Activated B cell treated with CpG ODN at 0.5 μM for 24 hours (primary cell): Measurements from ENCODE around the gene CLP1. TPM values are rescaled to one million over a fixed set of nuclear protein-coding genes. Genes with fewer than 3 reads are reported as not detected.

Experiments used
- ATAC-seq: fragments of 200-7000 bp; cut with Tn5 transposase; one replicate; pipeline ENCODE4 v1.10.0; 2021; ENCODE audit warnings: low read depth, mild to moderate bottlenecking, moderate library complexity
- CTCF ChIA-PET: fragments of 350-600 bp; sonication (Branson Sonifier 250); formaldehyde crosslinking; loops from one replicate; lab custom pipeline; 2021; ENCODE audit warnings: antibody characterized with exemption; lab: Charles Lee
- POLR2A ChIA-PET: fragments of 350-600 bp; sonication (Branson Sonifier 250); formaldehyde crosslinking; loops from one replicate; lab custom pipeline; 2021; ENCODE audit warnings: antibody characterized with exemption; lab: Charles Lee
- DNase-seq: peaks from one replicate; pipeline ENCODE4 v3.0.0; 2022
- H3K27ac Mint-ChIP-seq: one replicate; pipeline ENCODE4 v1.8.0; 2020; ENCODE audit warnings: mixed read lengths
- H3K27me3 Mint-ChIP-seq: one replicate; pipeline ENCODE4 v1.8.0; 2021; ENCODE audit warnings: mixed read lengths
- H3K36me3 Mint-ChIP-seq: one replicate; pipeline ENCODE4 v1.8.0; 2021; ENCODE audit warnings: low read depth, mixed read lengths
- H3K4me1 Mint-ChIP-seq: one replicate; pipeline ENCODE4 v1.8.0; 2021; ENCODE audit warnings: mixed read lengths
- H3K4me3 Mint-ChIP-seq: one replicate; pipeline ENCODE4 v1.8.0; 2020; ENCODE audit warnings: mild to moderate bottlenecking, mixed read lengths
- H3K9me3 Mint-ChIP-seq: one replicate; pipeline ENCODE4 v1.8.0; 2020; ENCODE audit warnings: mixed read lengths
- CTCF ChIP-seq: fragments of 200-600 bp; IDR thresholded peaks from one replicate; pipeline ENCODE4 v1.8.0; 2022; ENCODE audit warnings: antibody characterized with exemption, mild to moderate bottlenecking
- intact Hi-C: fragments of 100-400 bp; cut with micrococcal nuclease; formaldehyde crosslinking; loops from one replicate; pipeline ENCODE4 v1.15.1; 2024
- total RNA-seq: library from RNA; stranded (reverse); gene quantifications from 2 replicates; pipeline ENCODE4 v1.2.3, GENCODE V29; 2022

CLP1 gene
- total RNA-seq, 1 donor from 2014 or later = 20.4 TPM

- H3K4me1 Mint-ChIP-seq = peaks cover 23% of the 10 kb centered on the region
- no peak for ATAC-seq
Observed at GRCh38 chr11:57656885-57657193, 723 bp upstream of the CLP1 start.

GRCh38 chr11:57658023-57658361, 430 bp downstream of the CLP1 start:
- Mint-ChIP-seq H3K4me1 (peaks cover 27% of the 10 kb centered on the region), H3K27ac (peak overlapping the region; percentile 94), H3K9me3 (no peaks in the 10 kb centered on the region), H3K36me3 (peaks cover 44% of the 10 kb centered on the region), H3K4me3 (peak overlapping the region; percentile 99), H3K27me3 (no peaks in the 10 kb centered on the region)
- ChIA-PET CTCF (interaction anchor here (0.7 to 1.0 kb wide), 2 partner anchors 9 to 142 kb away, joined by 3 to 5 read pairs; no protein-coding TSS in a partner anchor), POLR2A (interaction anchor here (0.8 to 2.8 kb wide), 5 partner anchors 9 to 323 kb away, joined by 4 to 14 read pairs (median 4); partner anchors contain the start of genes MED19, SELENOH, SSRP1 and TMX2)
- ATAC-seq = peak; percentile 4
- no peak for DNase-seq
- intact Hi-C loops = no loop called here
- TF ChIP-seq CTCF = no peak

More at GRCh38 chr11:57656885-57657193, 723 bp upstream of the CLP1 start:
- H3K9me3 Mint-ChIP-seq = no peaks in the 10 kb centered on the region
- intact Hi-C loops = loop anchor here (1.0 to 2.0 kb wide), 8 partner anchors 10 to 921 kb away; partner anchors contain the start of genes MED19, SLC43A3, SSRP1 and TIMM10
- ChIA-PET POLR2A (interaction anchor here (0.6 to 2.8 kb wide), 6 partner anchors 10 to 1506 kb away, joined by 3 to 14 read pairs (median 3); partner anchors contain the start of genes SSRP1 and TIMM10), CTCF (interaction anchor here (0.7 to 0.8 kb wide), 2 partner anchors 12 to 199 kb away, joined by 3 read pairs; no protein-coding TSS in a partner anchor)
- no peaks in the 10 kb centered on the region for H3K27me3 Mint-ChIP-seq
- TF ChIP-seq CTCF = no peak
- peak overlapping the region; percentile 99 for H3K4me3 Mint-ChIP-seq
- DNase-seq = no peak
- peak overlapping the region; percentile 94 for H3K27ac Mint-ChIP-seq
- H3K36me3 Mint-ChIP-seq = peaks cover 35% of the 10 kb centered on the region

- H3K4me1 Mint-ChIP-seq = peaks cover 27% of the 10 kb centered on the region
- H3K4me3 Mint-ChIP-seq = no peak overlapping the region
- TF ChIP-seq CTCF = no peak
- DNase-seq (no peak), ATAC-seq (no peak)
- POLR2A ChIA-PET = no interaction called here
- H3K27me3 Mint-ChIP-seq = no peaks in the 10 kb centered on the region
- CTCF ChIA-PET = interaction anchor here (1.4 kb wide), 1 partner anchor 21 kb away, joined by 3 read pairs; no protein-coding TSS in a partner anchor
- no peaks in the 10 kb centered on the region for H3K9me3 Mint-ChIP-seq
- H3K27ac Mint-ChIP-seq = no peak overlapping the region
- intact Hi-C loops = loop anchor here (10.0 kb wide), 1 partner anchor 1895 kb away; no protein-coding TSS in a partner anchor
- H3K36me3 Mint-ChIP-seq = peaks cover 44% of the 10 kb centered on the region
Observed at GRCh38 chr11:57659669-57660068, 2.1 kb downstream of the CLP1 start.

- ChIA-PET CTCF (interaction anchor here (0.7 to 1.3 kb wide), 2 partner anchors 15 to 849 kb away, joined by 3 read pairs; no protein-coding TSS in a partner anchor), POLR2A (no interaction called here)
- Mint-ChIP-seq H3K27ac (no peak overlapping the region), H3K4me3 (no peak overlapping the region), H3K4me1 (peaks cover 32% of the 10 kb centered on the region), H3K36me3 (peaks cover 48% of the 10 kb centered on the region), H3K27me3 (no peaks in the 10 kb centered on the region), H3K9me3 (no peaks in the 10 kb centered on the region)
- ATAC-seq (no peak), DNase-seq (no peak)
- no peak for TF ChIP-seq CTCF
- intact Hi-C loops = loop anchor here (10.0 kb wide), 1 partner anchor 1892 kb away; no protein-coding TSS in a partner anchor
Observed at GRCh38 chr11:57662893-57663292, 5.3 kb downstream of the CLP1 start.

- ChIA-PET POLR2A (no interaction called here), CTCF (interaction anchor here (1.3 kb wide), 1 partner anchor 137 kb away, joined by 3 read pairs; no protein-coding TSS in a partner anchor)
- Mint-ChIP-seq H3K4me3 (no peak overlapping the region), H3K27ac (no peak overlapping the region), H3K36me3 (peaks cover 46% of the 10 kb centered on the region), H3K9me3 (no peaks in the 10 kb centered on the region), H3K4me1 (peaks cover 30% of the 10 kb centered on the region), H3K27me3 (no peaks in the 10 kb centered on the region)
- DNase-seq (no peak), ATAC-seq (no peak)
- intact Hi-C loops = loop anchor here (10.0 kb wide), 1 partner anchor 1891 kb away; no protein-coding TSS in a partner anchor
- no peak for TF ChIP-seq CTCF
Observed at GRCh38 chr11:57663975-57664374, 6.4 kb downstream of the CLP1 start.
